Peyer's patch (tissue), 4 donors: Measurements from ENCODE around the gene AADACL2. TPM values are rescaled to one million over a fixed set of nuclear protein-coding genes. Genes with fewer than 3 reads are reported as not detected.

Experiments
- DNase-seq, 3 donors: peaks; one replicate each; pipeline ENCODE4 v3.0.0-alpha.2; 2017 to 2019
- H3K27ac ChIP-seq, 4 donors: fragments of 200-600 bp; sonication (generic); one replicate each; pipeline ENCODE4 v1.5.1; 2016 to 2019
- H3K27me3 ChIP-seq, 2 donors: fragments of 200-600 bp; sonication (generic); one replicate each; pipeline ENCODE4 v1.5.1; 2019
- H3K36me3 ChIP-seq, 3 donors: fragments of 200-600 bp; sonication (generic); one replicate each; pipeline ENCODE4 v1.5.1; 2016 to 2019
- H3K4me1 ChIP-seq, 4 donors: fragments of 200-600 bp; sonication (generic); one replicate each; pipeline ENCODE4 v1.5.1; 2016 to 2019
- H3K4me3 ChIP-seq, 4 donors: fragments of 200-600 bp; sonication (generic); 1 replicate in 3 of 4; 2 replicates in 1 of 4; pipeline ENCODE4 v1.5.1; 2016 to 2019; ENCODE audit warnings: mild to moderate bottlenecking in 1 of 4
- H3K9me3 ChIP-seq, 4 donors: fragments of 200-600 bp; sonication (generic); one replicate each; pipeline ENCODE4 v1.5.1; 2016 to 2019; ENCODE audit warnings: mild to moderate bottlenecking in 1 of 4
- CTCF ChIP-seq, 6 experiments: fragments of 450-650 bp in 4 of 6; fragments of 200-600 bp in 2 of 6; sonication (generic) in 1 of 6; IDR thresholded peaks; one replicate each; pipeline ENCODE4 v1.5.1; 2017 to 2019; ENCODE audit warnings: antibody characterized with exemption in 6 of 6, mild to moderate bottlenecking in 3 of 6, moderate library complexity in 1 of 6
- POLR2A ChIP-seq, 2 donors: fragments of 450-650 bp; IDR thresholded peaks; one replicate each; pipeline ENCODE4 v1.5.1; 2017; ENCODE audit warnings: antibody characterized with exemption in 2 of 2, mild to moderate bottlenecking in 2 of 2, moderate library complexity in 2 of 2
- total RNA-seq, 4 donors: library from RNA; depleted of rRNA; stranded (reverse); fragments of >200 nt; gene quantifications; one replicate each; pipeline ENCODE4 v1.1.0, GENCODE V29; 2016

The AADACL2 gene
- 1 to 10 TPM in 1 of 4 donors, under 1 TPM in 1, not detected in 2; 0.66 to 1.3 TPM for total RNA-seq

GRCh38 chr3:151733613-151734012, at the start of gene AADACL2:
AADACL2 (plus strand) TSS chr3:151733927; CDS start chr3:151734036, 109 bp downstream.
- Histone ChIP-seq H3K36me3 (no peaks in the 10 kb centered on the region), H3K9me3 (no peaks in the 10 kb centered on the region), H3K4me3 (no peak within 1 kb of the TSS), H3K27ac (no peak within 1 kb of the TSS), H3K4me1 (no peaks in the 10 kb centered on the region), H3K27me3 (no peaks in the 10 kb centered on the region)
- DNase-seq, result no peak
- TF ChIP-seq CTCF (IDR thresholded peaks at IDR 0.05), result no peak
- no peak for TF ChIP-seq POLR2A (IDR thresholded peaks at IDR 0.05)

GRCh38 chr3:151684094-151684493, 49.6 kb upstream of the AADACL2 start:
- no peak for TF ChIP-seq POLR2A (IDR thresholded peaks at IDR 0.05)
- no peak for TF ChIP-seq CTCF (IDR thresholded peaks at IDR 0.05)
- no peak overlapping the region for H3K27ac ChIP-seq
- no peaks in the 10 kb centered on the region for H3K9me3 ChIP-seq
- H3K36me3 ChIP-seq, result no peaks in the 10 kb centered on the region
- H3K27me3 ChIP-seq, result no peaks in the 10 kb centered on the region
- H3K4me3 ChIP-seq, result no peak overlapping the region
- peaks cover 0 to 4% (median 0%) of the 10 kb centered on the region in 4 donors for H3K4me1 ChIP-seq
- DNase-seq, result no peak

GRCh38 chr3:151686257-151686656, 47.5 kb upstream of the AADACL2 start:
- Histone ChIP-seq H3K27me3 (no peaks in the 10 kb centered on the region), H3K36me3 (no peaks in the 10 kb centered on the region), H3K9me3 (no peaks in the 10 kb centered on the region), H3K4me3 (no peak overlapping the region), H3K27ac (no peak overlapping the region), H3K4me1 (peaks cover 0 to 4% (median 0%) of the 10 kb centered on the region in 4 donors)
- TF ChIP-seq POLR2A (IDR thresholded peaks at IDR 0.05) (no peak), CTCF (IDR thresholded peaks at IDR 0.05) (no peak)
- DNase-seq, result no peak

- no peak for DNase-seq
- H3K36me3 ChIP-seq, result no peaks in the 10 kb centered on the region
- no peak overlapping the region for H3K4me3 ChIP-seq
- no peak overlapping the region for H3K27ac ChIP-seq
- no peaks in the 10 kb centered on the region for H3K9me3 ChIP-seq
- no peaks in the 10 kb centered on the region for H3K27me3 ChIP-seq
- TF ChIP-seq CTCF (IDR thresholded peaks at IDR 0.05), result no peak
- TF ChIP-seq POLR2A (IDR thresholded peaks at IDR 0.05), result no peak
- peaks cover 0 to 4% (median 0%) of the 10 kb centered on the region in 4 donors for H3K4me1 ChIP-seq
These were observed 46.7 kb upstream of the AADACL2 start for GRCh38 chr3:151687076-151687475.

- H3K27ac ChIP-seq, result no peak overlapping the region
- no peaks in the 10 kb centered on the region for H3K9me3 ChIP-seq
- no peak for TF ChIP-seq CTCF (IDR thresholded peaks at IDR 0.05)
- no peak for TF ChIP-seq POLR2A (IDR thresholded peaks at IDR 0.05)
- no peak overlapping the region for H3K4me3 ChIP-seq
- H3K4me1 ChIP-seq, result peaks cover 0 to 4% (median 0%) of the 10 kb centered on the region in 4 donors
- H3K36me3 ChIP-seq, result no peaks in the 10 kb centered on the region
- H3K27me3 ChIP-seq, result no peaks in the 10 kb centered on the region
- DNase-seq, result no peak
These were observed 45.2 kb upstream of the AADACL2 start for GRCh38 chr3:151688571-151688970.

GRCh38 chr3:151690645-151691044, 43.1 kb upstream of the AADACL2 start:
- TF ChIP-seq CTCF (IDR thresholded peaks at IDR 0.05) (no peak), POLR2A (IDR thresholded peaks at IDR 0.05) (no peak)
- Histone ChIP-seq H3K4me1 (peaks cover 0 to 4% (median 0%) of the 10 kb centered on the region in 4 donors), H3K4me3 (no peak overlapping the region), H3K27me3 (no peaks in the 10 kb centered on the region), H3K9me3 (no peaks in the 10 kb centered on the region), H3K27ac (no peak overlapping the region), H3K36me3 (no peaks in the 10 kb centered on the region)
- DNase-seq, result no peak
